Measurements from ENCODE around the gene ISCU. TPM values are rescaled to one million over a fixed set of nuclear protein-coding genes. Genes with fewer than 3 reads are reported as not detected.

The ISCU gene
- total RNA-seq, 2 experiments from 2014 or later: 103 to 105 TPM

Other genes with a start within 250 kb of the ISCU start
- not detected for gene CMKLR1, start 223.3 kb upstream of the ISCU start, total RNA-seq
- gene FICD, start 47.3 kb upstream of the ISCU start, total RNA-seq: 1 to 10 TPM; 3.4 to 3.7 TPM
- gene SART3, start 1.4 kb upstream of the ISCU start, total RNA-seq: 10 to 100 TPM; 81.9 to 82.5 TPM
- not detected for gene TMEM119, start 35.5 kb downstream of the ISCU start, total RNA-seq
- 10 to 100 TPM; 19.9 to 21.9 TPM for gene SELPLG, start 71.3 kb downstream of the ISCU start, total RNA-seq
- 10 to 100 TPM; 36.4 to 43.7 TPM for gene CORO1C, start 168.9 kb downstream of the ISCU start, total RNA-seq